MCF 10A (cell line): ENCODE data around the gene NECTIN2. TPM values are rescaled to one million over a fixed set of nuclear protein-coding genes. Genes with fewer than 3 reads are reported as not detected.

Experiments
- BruUV-seq: library from RNA; stranded (reverse); fragments of 400-500 nt; replicated peaks from 2 replicates; lab custom pipeline; 2021; lab: Mats Ljungman, UMichigan
- CTCF ChIA-PET: fragments of 300-600 bp; sonication (Branson Sonifier 250); formaldehyde crosslinking; extraction: SDS; loops from one replicate; lab custom pipeline; 2021; ENCODE audit warnings: antibody characterized with exemption, inconsistent platforms; lab: Yijun Ruan, JAX
- POLR2A ChIA-PET: fragments of 300-600, 350-650 bp; sonication (Branson Sonifier 250); formaldehyde crosslinking; extraction: SDS; loops from one replicate; lab custom pipeline; 2020; ENCODE audit warnings: antibody characterized with exemption, inconsistent platforms; lab: Yijun Ruan, JAX
- DNase-seq: peaks from one replicate; pipeline ENCODE4 v3.0.0-alpha.2; 2018; ENCODE audit not compliant: unreplicated experiment
- H3K27ac Mint-ChIP-seq: one replicate; pipeline ENCODE4 v1.8.0; 2022; ENCODE audit warnings: mild to moderate bottlenecking, low read depth, mixed read lengths; ENCODE audit not compliant: unreplicated experiment
- H3K27me3 Mint-ChIP-seq: one replicate; pipeline ENCODE4 v1.8.0; 2022; ENCODE audit warnings: mixed read lengths; ENCODE audit not compliant: insufficient read depth, unreplicated experiment
- H3K36me3 Mint-ChIP-seq: one replicate; pipeline ENCODE4 v1.8.0; 2022; ENCODE audit warnings: mild to moderate bottlenecking, moderate library complexity, mixed read lengths; ENCODE audit not compliant: insufficient read depth, unreplicated experiment
- H3K4me1 Mint-ChIP-seq: one replicate; pipeline ENCODE4 v1.8.0; 2022; ENCODE audit warnings: mixed read lengths; ENCODE audit not compliant: insufficient read depth, unreplicated experiment
- H3K4me3 Mint-ChIP-seq: one replicate; pipeline ENCODE4 v1.8.0; 2022; ENCODE audit warnings: mild to moderate bottlenecking, moderate library complexity, mixed read lengths; ENCODE audit not compliant: unreplicated experiment
- H3K9me3 Mint-ChIP-seq: one replicate; pipeline ENCODE4 v1.8.0; 2022; ENCODE audit warnings: mixed read lengths; ENCODE audit not compliant: unreplicated experiment
- CTCF ChIP-seq: fragments of 200-600 bp; IDR thresholded peaks from one replicate; pipeline ENCODE4 v1.8.0; 2022; ENCODE audit warnings: antibody characterized with exemption, mild to moderate bottlenecking; ENCODE audit not compliant: unreplicated experiment
- intact Hi-C: fragments of 100-400 bp; cut with micrococcal nuclease; formaldehyde crosslinking; loops from 2 replicates; pipeline ENCODE4 v1.14.1; 2022
- total RNA-seq: library from RNA; stranded (reverse); gene quantifications from 2 replicates; pipeline ENCODE4 v1.2.3, GENCODE V29; 2022

The NECTIN2 gene
- total RNA-seq, 1 experiment from 2014 or later, result 46.5 TPM

- no peak overlapping the region for H3K27ac Mint-ChIP-seq
- H3K9me3 Mint-ChIP-seq, result no peaks in the 10 kb centered on the region
- H3K36me3 Mint-ChIP-seq, result peaks cover 5% of the 10 kb centered on the region
- intact Hi-C loops, result no loop called here
- ChIA-PET CTCF (interaction anchor here (0.6 to 1.3 kb wide), 3 partner anchors 20 to 559 kb away, joined by 3 read pairs; no protein-coding TSS in a partner anchor), POLR2A (no interaction called here)
- no peaks in the 10 kb centered on the region for H3K4me1 Mint-ChIP-seq
- peaks cover 15% of the 10 kb centered on the region for H3K27me3 Mint-ChIP-seq
- no peak for DNase-seq
- no peak for TF ChIP-seq CTCF
- no TSS peak for BruUV-seq
- no peak overlapping the region for H3K4me3 Mint-ChIP-seq
Observed at GRCh38 chr19:44931541-44931940, 85.4 kb downstream of the NECTIN2 start.

Other genes starting within 250 kb of the NECTIN2 start
- gene IGSF23, start 232.7 kb upstream of the NECTIN2 start, total RNA-seq, result not detected in 2 replicates
- gene PVR, start 202.4 kb upstream of the NECTIN2 start, total RNA-seq, result 140 and 141 TPM in 2 replicates
- 13.2 and 25.6 TPM in 2 replicates for gene CEACAM19, start 174.8 kb upstream of the NECTIN2 start, total RNA-seq
- not detected in 2 replicates for gene CEACAM16, start 147.1 kb upstream of the NECTIN2 start, total RNA-seq
- 24.4 and 32.1 TPM in 2 replicates for gene BCL3, start 97.6 kb upstream of the NECTIN2 start, total RNA-seq
- 9.6 and 14.6 TPM in 2 replicates for gene CBLC, start 68.4 kb upstream of the NECTIN2 start, total RNA-seq
- gene BCAM, start 37.2 kb upstream of the NECTIN2 start, total RNA-seq, result 2.9 and 5.0 TPM in 2 replicates
- 69.7 and 114 TPM in 2 replicates for gene TOMM40, start 45.0 kb downstream of the NECTIN2 start, total RNA-seq
- gene APOE, start 59.5 kb downstream of the NECTIN2 start, total RNA-seq, result 3.3 and 7.0 TPM in 2 replicates
- 1.1 and 2.7 TPM in 2 replicates for gene APOC1, start 68.3 kb downstream of the NECTIN2 start, total RNA-seq
- gene APOC4, start 95.9 kb downstream of the NECTIN2 start, total RNA-seq, result not detected in 2 replicates
- not detected in 2 replicates for gene APOC2, start 99.8 kb downstream of the NECTIN2 start, total RNA-seq
- 91.3 and 101 TPM in 2 replicates for gene CLPTM1, start 109.1 kb downstream of the NECTIN2 start, total RNA-seq
- gene RELB, start 155.2 kb downstream of the NECTIN2 start, total RNA-seq, result 27.0 and 39.8 TPM in 2 replicates
- gene CLASRP, start 192.7 kb downstream of the NECTIN2 start, total RNA-seq, result 71.7 and 83.5 TPM in 2 replicates
- gene ZNF296, start 230.2 kb downstream of the NECTIN2 start, total RNA-seq, result 2.0 and 2.7 TPM in 2 replicates
- gene GEMIN7, start 233.0 kb downstream of the NECTIN2 start, total RNA-seq, result 21.0 and 21.8 TPM in 2 replicates
- gene PPP1R37, start 246.9 kb downstream of the NECTIN2 start, total RNA-seq, result 22.0 and 22.5 TPM in 2 replicates